ENCODE measurements around the gene TOPORS. TPM values are rescaled to one million over a fixed set of nuclear protein-coding genes. Genes with fewer than 3 reads are reported as not detected.

Gene TOPORS
- total and polyA plus RNA-seq, 2 experiments from 2014 or later = 31.8 to 35.9 TPM

DNA sequence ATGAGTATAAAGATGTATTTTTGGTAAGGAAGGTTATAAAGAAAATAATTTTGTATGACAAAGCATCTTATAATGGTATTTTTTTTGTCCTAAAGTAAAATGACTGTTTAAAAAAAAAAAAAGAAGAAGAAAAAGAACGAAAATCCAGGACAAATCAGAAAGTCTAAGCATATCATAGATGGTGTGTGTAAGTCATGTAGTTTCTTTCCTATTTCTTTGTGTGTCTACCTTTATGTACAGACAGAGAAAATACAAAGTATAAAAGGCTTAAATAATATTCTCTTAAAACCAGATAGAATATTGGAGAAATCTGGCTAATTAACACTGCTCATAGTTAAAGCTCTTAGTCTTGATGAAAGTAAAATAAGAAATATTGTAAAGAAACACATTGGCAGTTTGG is 34.1 kb downstream of the TOPORS start:
- no peaks in the 10 kb centered on the region for H3K4me1 ChIP-seq (ENCODE audit: insufficient read depth)
- H3K4me3 ChIP-seq = no peak overlapping the region
- H4K20me1 ChIP-seq (replicated peaks; ENCODE audit: insufficient read depth) = no peaks in the 10 kb centered on the region
- TF ChIP-seq, protein P1, sequence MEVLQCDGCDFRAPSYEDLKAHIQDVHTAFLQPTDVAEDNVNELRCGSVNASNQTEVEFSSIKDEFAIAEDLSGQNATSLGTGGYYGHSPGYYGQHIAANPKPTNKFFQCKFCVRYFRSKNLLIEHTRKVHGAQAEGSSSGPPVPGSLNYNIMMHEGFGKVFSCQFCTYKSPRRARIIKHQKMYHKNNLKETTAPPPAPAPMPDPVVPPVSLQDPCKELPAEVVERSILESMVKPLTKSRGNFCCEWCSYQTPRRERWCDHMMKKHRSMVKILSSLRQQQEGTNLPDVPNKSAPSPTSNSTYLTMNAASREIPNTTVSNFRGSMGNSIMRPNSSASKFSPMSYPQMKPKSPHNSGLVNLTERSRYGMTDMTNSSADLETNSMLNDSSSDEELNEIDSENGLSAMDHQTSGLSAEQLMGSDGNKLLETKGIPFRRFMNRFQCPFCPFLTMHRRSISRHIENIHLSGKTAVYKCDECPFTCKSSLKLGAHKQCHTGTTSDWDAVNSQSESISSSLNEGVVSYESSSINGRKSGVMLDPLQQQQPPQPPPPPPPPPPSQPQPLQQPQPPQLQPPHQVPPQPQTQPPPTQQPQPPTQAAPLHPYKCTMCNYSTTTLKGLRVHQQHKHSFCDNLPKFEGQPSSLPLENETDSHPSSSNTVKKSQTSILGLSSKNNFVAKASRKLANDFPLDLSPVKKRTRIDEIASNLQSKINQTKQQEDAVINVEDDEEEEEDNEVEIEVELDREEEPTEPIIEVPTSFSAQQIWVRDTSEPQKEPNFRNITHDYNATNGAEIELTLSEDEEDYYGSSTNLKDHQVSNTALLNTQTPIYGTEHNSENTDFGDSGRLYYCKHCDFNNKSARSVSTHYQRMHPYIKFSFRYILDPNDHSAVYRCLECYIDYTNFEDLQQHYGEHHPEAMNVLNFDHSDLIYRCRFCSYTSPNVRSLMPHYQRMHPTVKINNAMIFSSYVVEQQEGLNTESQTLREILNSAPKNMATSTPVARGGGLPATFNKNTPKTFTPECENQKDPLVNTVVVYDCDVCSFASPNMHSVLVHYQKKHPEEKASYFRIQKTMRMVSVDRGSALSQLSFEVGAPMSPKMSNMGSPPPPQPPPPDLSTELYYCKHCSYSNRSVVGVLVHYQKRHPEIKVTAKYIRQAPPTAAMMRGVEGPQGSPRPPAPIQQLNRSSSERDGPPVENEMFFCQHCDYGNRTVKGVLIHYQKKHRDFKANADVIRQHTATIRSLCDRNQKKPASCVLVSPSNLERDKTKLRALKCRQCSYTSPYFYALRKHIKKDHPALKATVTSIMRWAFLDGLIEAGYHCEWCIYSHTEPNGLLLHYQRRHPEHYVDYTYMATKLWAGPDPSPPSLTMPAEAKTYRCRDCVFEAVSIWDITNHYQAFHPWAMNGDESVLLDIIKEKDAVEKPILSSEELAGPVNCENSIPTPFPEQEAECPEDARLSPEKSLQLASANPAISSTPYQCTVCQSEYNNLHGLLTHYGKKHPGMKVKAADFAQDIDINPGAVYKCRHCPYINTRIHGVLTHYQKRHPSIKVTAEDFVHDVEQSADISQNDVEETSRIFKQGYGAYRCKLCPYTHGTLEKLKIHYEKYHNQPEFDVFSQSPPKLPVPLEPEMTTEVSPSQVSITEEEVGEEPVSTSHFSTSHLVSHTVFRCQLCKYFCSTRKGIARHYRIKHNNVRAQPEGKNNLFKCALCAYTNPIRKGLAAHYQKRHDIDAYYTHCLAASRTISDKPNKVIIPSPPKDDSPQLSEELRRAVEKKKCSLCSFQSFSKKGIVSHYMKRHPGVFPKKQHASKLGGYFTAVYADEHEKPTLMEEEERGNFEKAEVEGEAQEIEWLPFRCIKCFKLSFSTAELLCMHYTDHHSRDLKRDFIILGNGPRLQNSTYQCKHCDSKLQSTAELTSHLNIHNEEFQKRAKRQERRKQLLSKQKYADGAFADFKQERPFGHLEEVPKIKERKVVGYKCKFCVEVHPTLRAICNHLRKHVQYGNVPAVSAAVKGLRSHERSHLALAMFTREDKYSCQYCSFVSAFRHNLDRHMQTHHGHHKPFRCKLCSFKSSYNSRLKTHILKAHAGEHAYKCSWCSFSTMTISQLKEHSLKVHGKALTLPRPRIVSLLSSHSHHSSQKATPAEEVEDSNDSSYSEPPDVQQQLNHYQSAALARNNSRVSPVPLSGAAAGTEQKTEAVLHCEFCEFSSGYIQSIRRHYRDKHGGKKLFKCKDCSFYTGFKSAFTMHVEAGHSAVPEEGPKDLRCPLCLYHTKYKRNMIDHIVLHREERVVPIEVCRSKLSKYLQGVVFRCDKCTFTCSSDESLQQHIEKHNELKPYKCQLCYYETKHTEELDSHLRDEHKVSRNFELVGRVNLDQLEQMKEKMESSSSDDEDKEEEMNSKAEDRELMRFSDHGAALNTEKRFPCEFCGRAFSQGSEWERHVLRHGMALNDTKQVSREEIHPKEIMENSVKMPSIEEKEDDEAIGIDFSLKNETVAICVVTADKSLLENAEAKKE (CRISPR knock-in tag; IDR thresholded peaks at IDR 0.05) = no peak
- TF ChIP-seq JUNB (IDR thresholded peaks at IDR 0.05; ENCODE audit: unreplicated experiment) (no peak), EZH2phosphoT487 (IDR thresholded peaks at IDR 0.05; ENCODE audit: unreplicated experiment) (no peak), ZNF331 (CRISPR knock-in tag; IDR thresholded peaks at IDR 0.05; ENCODE audit: low read depth) (no peak), CREB1 (CRISPR knock-in tag; IDR thresholded peaks at IDR 0.05; ENCODE audit: low read depth) (no peak), POLR2AphosphoS5 (IDR thresholded peaks at IDR 0.05; ENCODE audit: low read depth) (no peak), STAT1 (IDR thresholded peaks at IDR 0.05; ENCODE audit: unreplicated experiment) (no peak), EZH2 (IDR thresholded peaks at IDR 0.05; ENCODE audit: low read depth, unreplicated experiment) (no peak), ZNF114 (CRISPR knock-in tag; IDR thresholded peaks at IDR 0.05) (no peak), NANOG (IDR thresholded peaks at IDR 0.05; ENCODE audit: borderline replicate concordance) (no peak)
- TF ChIP-seq, protein P2, sequence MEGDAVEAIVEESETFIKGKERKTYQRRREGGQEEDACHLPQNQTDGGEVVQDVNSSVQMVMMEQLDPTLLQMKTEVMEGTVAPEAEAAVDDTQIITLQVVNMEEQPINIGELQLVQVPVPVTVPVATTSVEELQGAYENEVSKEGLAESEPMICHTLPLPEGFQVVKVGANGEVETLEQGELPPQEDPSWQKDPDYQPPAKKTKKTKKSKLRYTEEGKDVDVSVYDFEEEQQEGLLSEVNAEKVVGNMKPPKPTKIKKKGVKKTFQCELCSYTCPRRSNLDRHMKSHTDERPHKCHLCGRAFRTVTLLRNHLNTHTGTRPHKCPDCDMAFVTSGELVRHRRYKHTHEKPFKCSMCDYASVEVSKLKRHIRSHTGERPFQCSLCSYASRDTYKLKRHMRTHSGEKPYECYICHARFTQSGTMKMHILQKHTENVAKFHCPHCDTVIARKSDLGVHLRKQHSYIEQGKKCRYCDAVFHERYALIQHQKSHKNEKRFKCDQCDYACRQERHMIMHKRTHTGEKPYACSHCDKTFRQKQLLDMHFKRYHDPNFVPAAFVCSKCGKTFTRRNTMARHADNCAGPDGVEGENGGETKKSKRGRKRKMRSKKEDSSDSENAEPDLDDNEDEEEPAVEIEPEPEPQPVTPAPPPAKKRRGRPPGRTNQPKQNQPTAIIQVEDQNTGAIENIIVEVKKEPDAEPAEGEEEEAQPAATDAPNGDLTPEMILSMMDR (conservative IDR thresholded peaks at IDR 0.05; ENCODE audit: low read depth in 2 of 2) = no peak
- TF ChIP-seq, protein P3, sequence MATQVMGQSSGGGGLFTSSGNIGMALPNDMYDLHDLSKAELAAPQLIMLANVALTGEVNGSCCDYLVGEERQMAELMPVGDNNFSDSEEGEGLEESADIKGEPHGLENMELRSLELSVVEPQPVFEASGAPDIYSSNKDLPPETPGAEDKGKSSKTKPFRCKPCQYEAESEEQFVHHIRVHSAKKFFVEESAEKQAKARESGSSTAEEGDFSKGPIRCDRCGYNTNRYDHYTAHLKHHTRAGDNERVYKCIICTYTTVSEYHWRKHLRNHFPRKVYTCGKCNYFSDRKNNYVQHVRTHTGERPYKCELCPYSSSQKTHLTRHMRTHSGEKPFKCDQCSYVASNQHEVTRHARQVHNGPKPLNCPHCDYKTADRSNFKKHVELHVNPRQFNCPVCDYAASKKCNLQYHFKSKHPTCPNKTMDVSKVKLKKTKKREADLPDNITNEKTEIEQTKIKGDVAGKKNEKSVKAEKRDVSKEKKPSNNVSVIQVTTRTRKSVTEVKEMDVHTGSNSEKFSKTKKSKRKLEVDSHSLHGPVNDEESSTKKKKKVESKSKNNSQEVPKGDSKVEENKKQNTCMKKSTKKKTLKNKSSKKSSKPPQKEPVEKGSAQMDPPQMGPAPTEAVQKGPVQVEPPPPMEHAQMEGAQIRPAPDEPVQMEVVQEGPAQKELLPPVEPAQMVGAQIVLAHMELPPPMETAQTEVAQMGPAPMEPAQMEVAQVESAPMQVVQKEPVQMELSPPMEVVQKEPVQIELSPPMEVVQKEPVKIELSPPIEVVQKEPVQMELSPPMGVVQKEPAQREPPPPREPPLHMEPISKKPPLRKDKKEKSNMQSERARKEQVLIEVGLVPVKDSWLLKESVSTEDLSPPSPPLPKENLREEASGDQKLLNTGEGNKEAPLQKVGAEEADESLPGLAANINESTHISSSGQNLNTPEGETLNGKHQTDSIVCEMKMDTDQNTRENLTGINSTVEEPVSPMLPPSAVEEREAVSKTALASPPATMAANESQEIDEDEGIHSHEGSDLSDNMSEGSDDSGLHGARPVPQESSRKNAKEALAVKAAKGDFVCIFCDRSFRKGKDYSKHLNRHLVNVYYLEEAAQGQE (IDR thresholded peaks at IDR 0.05; ENCODE audit: unreplicated experiment) = no peak
- TF ChIP-seq, protein P4, sequence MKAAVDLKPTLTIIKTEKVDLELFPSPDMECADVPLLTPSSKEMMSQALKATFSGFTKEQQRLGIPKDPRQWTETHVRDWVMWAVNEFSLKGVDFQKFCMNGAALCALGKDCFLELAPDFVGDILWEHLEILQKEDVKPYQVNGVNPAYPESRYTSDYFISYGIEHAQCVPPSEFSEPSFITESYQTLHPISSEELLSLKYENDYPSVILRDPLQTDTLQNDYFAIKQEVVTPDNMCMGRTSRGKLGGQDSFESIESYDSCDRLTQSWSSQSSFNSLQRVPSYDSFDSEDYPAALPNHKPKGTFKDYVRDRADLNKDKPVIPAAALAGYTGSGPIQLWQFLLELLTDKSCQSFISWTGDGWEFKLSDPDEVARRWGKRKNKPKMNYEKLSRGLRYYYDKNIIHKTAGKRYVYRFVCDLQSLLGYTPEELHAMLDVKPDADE (IDR thresholded peaks at IDR 0.05) = no peak
- peaks cover 6% of the 10 kb centered on the region for H3K27me3 Mint-ChIP-seq (ENCODE audit: insufficient read depth, low read depth, poor library complexity)
- H3K36me3 ChIP-seq (ENCODE audit: insufficient read depth) = peaks cover 34% of the 10 kb centered on the region
- no peaks in the 10 kb centered on the region for H3K9me2 ChIP-seq (ENCODE audit: insufficient read depth)
- H3K27ac Mint-ChIP-seq = no peak overlapping the region
- ATAC-seq (no peak), DNase-seq (ENCODE audit: low spot score) (no peak)
- H3K79me2 ChIP-seq (replicated peaks; ENCODE audit: insufficient read depth) = peaks cover 54% of the 10 kb centered on the region
- peaks cover 93% of the 10 kb centered on the region for H3K36me3 Mint-ChIP-seq (ENCODE audit: low read depth)
- H3K4me2 ChIP-seq = no peak overlapping the region
- no peaks in the 10 kb centered on the region for H3K4me1 Mint-ChIP-seq
- no peaks in the 10 kb centered on the region for H3K27me3 ChIP-seq (ENCODE audit: insufficient read depth)
- no peak overlapping the region for H2AFZ ChIP-seq
- peaks cover 89% of the 10 kb centered on the region for H3K9me3 Mint-ChIP-seq
- H3K4me3 Mint-ChIP-seq = no peak overlapping the region
- H3K27ac ChIP-seq (ENCODE audit: low read depth) = no peak overlapping the region
- no peaks in the 10 kb centered on the region for H3F3A ChIP-seq (replicated peaks; ENCODE audit: low read depth)

Data from GM23338 (cell line).